ENCODE results near the gene GREM2. TPM values are rescaled to one million over a fixed set of nuclear protein-coding genes. Genes with fewer than 3 reads are reported as not detected.

Gene GREM2
- total and polyA plus RNA-seq, 10 of the 15 experiments (the other 5 are each of a cell fraction or from before 2014, with no cell fraction given), result not detected

GRCh38 chr1:240528591-240528990, 83.4 kb downstream of the GREM2 start (continued):
- no peak for TF ChIP-seq ATF3 (IDR thresholded peaks at IDR 0.05; ENCODE audit: borderline replicate concordance, extremely low read depth, low read depth, low read length)
- no peak for TF ChIP-seq MTA3 (IDR thresholded peaks at IDR 0.05; ENCODE audit: borderline replicate concordance, low read length)
- TF ChIP-seq MEF2B (IDR thresholded peaks at IDR 0.05; ENCODE audit: partially characterized antibody, poor library complexity, severe bottlenecking), result no peak

- RAD21 ChIA-PET (ENCODE audit: unreplicated experiment), result no interaction called here
- FAIRE-seq (no peak), ATAC-seq (no peak), DNase-seq (ENCODE audit: low read depth, low spot score) (no peak)
- H4K20me1 ChIP-seq (ENCODE audit: control insufficient read depth, insufficient read depth), result no peaks in the 10 kb centered on the region
- H3K4me2 ChIP-seq (ENCODE audit: control insufficient read depth, insufficient read depth), result no peak overlapping the region
- H2AFZ ChIP-seq (ENCODE audit: control insufficient read depth, low read depth, low read length), result no peak overlapping the region
- WGBS (ENCODE audit: insufficient coverage, insufficient replicate concordance, low lambda C conversion rate, missing lambda C conversion rate), result 5% methylated on average over 1 of the region's 1 CpG
- CTCF ChIA-PET, result interaction anchor here (0.7 kb wide), 1 partner anchor 9 kb away, joined by 3 read pairs; no protein-coding TSS in a partner anchor
- no peak overlapping the region for H3K4me3 ChIP-seq
- H3K27me3 ChIP-seq (replicated peaks in 1 of 2; ENCODE audit: control insufficient read depth in 2 of 2, insufficient read depth in 2 of 2, low read length in 1 of 2), result no peaks in the 10 kb centered on the region
- no peaks in the 10 kb centered on the region for H3K4me1 ChIP-seq (ENCODE audit: control insufficient read depth, insufficient read depth, low read length)
- TF ChIP-seq MAX (IDR thresholded peaks at IDR 0.05; ENCODE audit: low read depth, low read length) (no peak), SMARCA5 (IDR thresholded peaks at IDR 0.05) (no peak), BCL11A (IDR thresholded peaks at IDR 0.05; ENCODE audit: low read depth, low read length) (no peak), ZNF24 (IDR thresholded peaks at IDR 0.05) (no peak)
- in situ Hi-C loops (cut with MboI), result no loop called here
- H3K36me3 ChIP-seq (ENCODE audit: control insufficient read depth in 2 of 2, insufficient read depth in 2 of 2, low read length in 1 of 2), result no peaks in the 10 kb centered on the region
- SMC1A ChIA-PET (ENCODE audit: uncharacterized antibody, unreplicated experiment), result interaction anchor here (0.9 to 1.2 kb wide), 2 partner anchors 9 to 41 kb away, joined by 3 to 5 read pairs; no protein-coding TSS in a partner anchor
- intact Hi-C loops (cut with micrococcal nuclease; ENCODE audit: unreplicated experiment), result no loop called here
- H3K9ac ChIP-seq (ENCODE audit: control insufficient read depth, insufficient read depth, low read length), result no peak overlapping the region
- BruUV-seq (replicated peaks), result no TSS peak
- POLR2A ChIA-PET, result no interaction called here
- H3K27ac ChIP-seq (ENCODE audit: control insufficient read depth, insufficient read depth), result no peak overlapping the region
- no peaks in the 10 kb centered on the region for H3K79me2 ChIP-seq (ENCODE audit: control insufficient read depth, insufficient read depth, low read length)
- H3K9me3 ChIP-seq (replicated peaks; ENCODE audit: control insufficient read depth, insufficient read depth, low read length), result no peaks in the 10 kb centered on the region
Observed at GRCh38 chr1:240527086-240527485, 84.9 kb downstream of the GREM2 start.

Measured in GM12878 (cell line).